Measurements from ENCODE around the gene CDKN1C. TPM values are rescaled to one million over a fixed set of nuclear protein-coding genes. Genes with fewer than 3 reads are reported as not detected.

The CDKN1C gene
- total RNA-seq, 1 donor from 2014 or later = 140 TPM

GRCh38 chr11:2867142-2867541 is 18.4 kb downstream of the CDKN1C start:
- Mint-ChIP-seq H3K36me3 (no peaks in the 10 kb centered on the region), H3K4me1 (ENCODE audit: unreplicated experiment) (peaks cover 33% of the 10 kb centered on the region), H3K9me3 (no peaks in the 10 kb centered on the region), H3K27me3 (peaks cover 64% of the 10 kb centered on the region), H3K4me3 (no peak overlapping the region), H3K27ac (no peak overlapping the region)
- no peak for TF ChIP-seq CTCF (conservative IDR thresholded peaks at IDR 0.05)
- no peak for DNase-seq (ENCODE audit: extremely low spot score, unreplicated experiment)

- H3K4me3 Mint-ChIP-seq = no peak overlapping the region
- DNase-seq (ENCODE audit: extremely low spot score, unreplicated experiment) = no peak
- TF ChIP-seq CTCF (conservative IDR thresholded peaks at IDR 0.05) = no peak
- no peaks in the 10 kb centered on the region for H3K9me3 Mint-ChIP-seq
- H3K27me3 Mint-ChIP-seq = peaks cover 61% of the 10 kb centered on the region
- no peak overlapping the region for H3K27ac Mint-ChIP-seq
- H3K36me3 Mint-ChIP-seq = no peaks in the 10 kb centered on the region
- peaks cover 22% of the 10 kb centered on the region for H3K4me1 Mint-ChIP-seq (ENCODE audit: unreplicated experiment)
These were observed 19.5 kb downstream of the CDKN1C start for GRCh38 chr11:2865922-2866577.

- no peak for TF ChIP-seq CTCF (conservative IDR thresholded peaks at IDR 0.05)
- no peak overlapping the region for H3K4me3 Mint-ChIP-seq
- no peaks in the 10 kb centered on the region for H3K36me3 Mint-ChIP-seq
- no peak overlapping the region for H3K27ac Mint-ChIP-seq
- H3K9me3 Mint-ChIP-seq = no peaks in the 10 kb centered on the region
- no peak for DNase-seq (ENCODE audit: extremely low spot score, unreplicated experiment)
- peaks cover 59% of the 10 kb centered on the region for H3K27me3 Mint-ChIP-seq
- H3K4me1 Mint-ChIP-seq (ENCODE audit: unreplicated experiment) = peaks cover 21% of the 10 kb centered on the region
These were observed 20.7 kb downstream of the CDKN1C start for GRCh38 chr11:2864901-2865300.

- H3K36me3 Mint-ChIP-seq = no peaks in the 10 kb centered on the region
- no peak overlapping the region for H3K27ac Mint-ChIP-seq
- no peaks in the 10 kb centered on the region for H3K9me3 Mint-ChIP-seq
- no peak for DNase-seq (ENCODE audit: extremely low spot score, unreplicated experiment)
- TF ChIP-seq CTCF (conservative IDR thresholded peaks at IDR 0.05) = no peak
- no peak overlapping the region for H3K4me3 Mint-ChIP-seq
- H3K4me1 Mint-ChIP-seq (ENCODE audit: unreplicated experiment) = peaks cover 13% of the 10 kb centered on the region
- H3K27me3 Mint-ChIP-seq = peaks cover 51% of the 10 kb centered on the region
These were observed 22.3 kb downstream of the CDKN1C start for GRCh38 chr11:2863276-2863618.

GRCh38 chr11:2862395-2863275 is 22.9 kb downstream of the CDKN1C start:
- no peak overlapping the region for H3K27ac Mint-ChIP-seq
- H3K36me3 Mint-ChIP-seq = no peaks in the 10 kb centered on the region
- TF ChIP-seq CTCF (conservative IDR thresholded peaks at IDR 0.05) = peak; percentile 44
- H3K4me1 Mint-ChIP-seq (ENCODE audit: unreplicated experiment) = peaks cover 8% of the 10 kb centered on the region
- H3K9me3 Mint-ChIP-seq = no peaks in the 10 kb centered on the region
- H3K27me3 Mint-ChIP-seq = peaks cover 45% of the 10 kb centered on the region
- no peak overlapping the region for H3K4me3 Mint-ChIP-seq
- no peak for DNase-seq (ENCODE audit: extremely low spot score, unreplicated experiment)

Measured in type B pancreatic cell (in vitro differentiated cells).